ENCODE results near the gene FAM209B. TPM values are rescaled to one million over a fixed set of nuclear protein-coding genes. Genes with fewer than 3 reads are reported as not detected.

Gene FAM209B
- total and polyA plus RNA-seq, 2 donors (not counting 1 experiment from before 2014, with no cell fraction given): 1.9 to 2.0 TPM

DNA sequence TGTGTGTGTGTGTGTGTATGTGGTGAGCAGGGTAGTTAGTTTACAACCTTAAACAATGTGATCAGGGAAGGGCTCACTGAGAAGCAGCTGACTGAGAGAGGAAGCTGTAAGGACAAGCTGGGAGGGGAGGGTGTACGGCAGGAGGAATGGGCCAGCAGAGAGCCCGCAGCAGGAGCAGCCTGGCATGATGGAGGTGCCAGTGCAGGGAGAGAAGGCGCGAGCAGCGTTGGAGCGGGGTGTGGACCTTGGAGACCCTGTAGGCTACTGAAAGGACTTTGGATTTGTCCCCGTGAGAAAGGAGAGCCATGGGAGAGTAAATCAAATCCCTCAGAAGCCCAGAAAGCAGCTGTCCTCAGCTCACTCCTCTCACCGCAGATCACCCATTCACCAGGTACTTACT, 18.5 kb downstream of the FAM209B start:
- Histone ChIP-seq H3K4me2 (replicated peaks; ENCODE audit: low read depth, low read length, poor library complexity, severe bottlenecking) (no peak overlapping the region), H3K4me3 (ENCODE audit: control extremely low read depth in 1 of 5, extremely low read depth in 1 of 5, insufficient read depth in 1 of 5, low read depth in 2 of 5, low read length in 4 of 5) (no peak overlapping the region), H3K79me2 (ENCODE audit: control insufficient read depth, insufficient read depth, low read length) (no peaks in the 10 kb centered on the region), H4K20me1 (ENCODE audit: control insufficient read depth, insufficient read depth, low read length, poor library complexity, severe bottlenecking) (no peaks in the 10 kb centered on the region), H3K9ac (ENCODE audit: low read length) (no peak overlapping the region), H3K27ac (ENCODE audit: low read length in 2 of 2) (no peak overlapping the region), H3K4me1 (ENCODE audit: control insufficient read depth in 2 of 2, insufficient read depth in 2 of 2, low read length in 2 of 2) (peaks cover 0 to 6% of the 10 kb centered on the region in 2 donors), H3K27me3 (replicated peaks in 1 of 4; ENCODE audit: control extremely low read depth in 1 of 4, control insufficient read depth in 3 of 4, insufficient read depth in 4 of 4, low read length in 3 of 4) (no peaks in the 10 kb centered on the region), H2AFZ (ENCODE audit: insufficient read depth, low read depth, low read length, poor library complexity, severe bottlenecking) (no peak overlapping the region), H3K9me3 (ENCODE audit: control extremely low read depth in 1 of 3, control insufficient read depth in 2 of 3, insufficient read depth in 1 of 3, low read length in 2 of 3) (no peaks in the 10 kb centered on the region), H3K36me3 (replicated peaks in 1 of 2; ENCODE audit: control extremely low read depth in 1 of 2, control insufficient read depth in 1 of 2, extremely low read depth in 1 of 2, insufficient read depth in 2 of 2, low read length in 1 of 2) (no peaks in the 10 kb centered on the region)
- Mint-ChIP-seq H3K27ac (no peak overlapping the region), H3K9me3 (ENCODE audit: insufficient read depth) (no peaks in the 10 kb centered on the region), H3K27me3 (no peaks in the 10 kb centered on the region), H3K4me1 (peaks cover 8% of the 10 kb centered on the region), H3K4me3 (no peak overlapping the region)
- CTCF ChIA-PET: interaction anchor here (0.7 to 2.7 kb wide), 8 partner anchors 11 to 1660 kb away, joined by 3 to 17 read pairs (median 6); no protein-coding TSS in a partner anchor
- TF ChIP-seq, protein P1, sequence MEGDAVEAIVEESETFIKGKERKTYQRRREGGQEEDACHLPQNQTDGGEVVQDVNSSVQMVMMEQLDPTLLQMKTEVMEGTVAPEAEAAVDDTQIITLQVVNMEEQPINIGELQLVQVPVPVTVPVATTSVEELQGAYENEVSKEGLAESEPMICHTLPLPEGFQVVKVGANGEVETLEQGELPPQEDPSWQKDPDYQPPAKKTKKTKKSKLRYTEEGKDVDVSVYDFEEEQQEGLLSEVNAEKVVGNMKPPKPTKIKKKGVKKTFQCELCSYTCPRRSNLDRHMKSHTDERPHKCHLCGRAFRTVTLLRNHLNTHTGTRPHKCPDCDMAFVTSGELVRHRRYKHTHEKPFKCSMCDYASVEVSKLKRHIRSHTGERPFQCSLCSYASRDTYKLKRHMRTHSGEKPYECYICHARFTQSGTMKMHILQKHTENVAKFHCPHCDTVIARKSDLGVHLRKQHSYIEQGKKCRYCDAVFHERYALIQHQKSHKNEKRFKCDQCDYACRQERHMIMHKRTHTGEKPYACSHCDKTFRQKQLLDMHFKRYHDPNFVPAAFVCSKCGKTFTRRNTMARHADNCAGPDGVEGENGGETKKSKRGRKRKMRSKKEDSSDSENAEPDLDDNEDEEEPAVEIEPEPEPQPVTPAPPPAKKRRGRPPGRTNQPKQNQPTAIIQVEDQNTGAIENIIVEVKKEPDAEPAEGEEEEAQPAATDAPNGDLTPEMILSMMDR (IDR thresholded peaks at IDR 0.05): no peak
- TF ChIP-seq EZH2 (IDR thresholded peaks at IDR 0.05; ENCODE audit: borderline replicate concordance, insufficient read depth, low read depth, low read length, poor library complexity, severe bottlenecking): no peak
- intact Hi-C loops (cut with micrococcal nuclease): no loop called here
- no peak for DNase-seq
- no peak for ATAC-seq (ENCODE audit: low read depth)
- 96% methylated on average over 6 of the region's 8 CpGs for WGBS (ENCODE audit: insufficient coverage)
- POLR2A ChIA-PET: no interaction called here

DNA sequence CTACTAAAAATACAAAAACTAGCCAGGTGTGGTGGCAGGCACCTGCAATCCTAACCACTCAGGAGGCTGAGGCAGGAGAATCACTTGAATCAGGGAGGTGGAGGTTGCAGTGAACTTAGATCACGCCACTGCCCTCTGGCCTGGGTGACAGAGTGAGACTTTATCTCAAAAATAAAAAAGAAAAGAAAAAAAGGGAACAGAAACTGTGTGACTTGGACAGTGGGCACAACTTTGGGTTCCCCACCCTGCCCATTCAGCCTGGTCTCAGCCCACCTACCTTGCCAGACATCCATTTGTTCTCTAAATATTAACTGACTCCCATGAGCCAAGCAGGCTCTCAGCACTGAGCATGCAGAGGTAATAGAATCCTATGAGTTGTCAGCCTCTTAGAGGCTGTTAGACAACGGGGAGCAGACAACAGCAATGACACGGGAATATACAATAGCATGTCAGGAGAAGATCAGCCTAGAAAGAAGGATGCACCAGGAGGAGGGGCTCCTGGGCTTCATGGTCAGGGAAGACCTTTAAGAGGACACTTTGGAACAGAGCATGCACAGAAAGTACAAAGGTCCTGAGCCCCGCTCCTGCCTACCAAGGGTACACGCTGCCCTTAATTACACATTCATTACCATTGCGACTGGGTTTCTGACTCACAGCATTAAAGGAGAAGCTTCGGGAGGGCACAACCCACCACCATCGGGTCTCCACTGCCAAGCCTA, 20.0 kb downstream of the FAM209B start:
- Histone ChIP-seq H3K9ac (ENCODE audit: low read length) (no peak overlapping the region), H3K27ac (ENCODE audit: low read length in 2 of 2) (no peak overlapping the region), H4K20me1 (ENCODE audit: control insufficient read depth, insufficient read depth, low read length, poor library complexity, severe bottlenecking) (no peaks in the 10 kb centered on the region), H3K4me2 (replicated peaks; ENCODE audit: low read depth, low read length, poor library complexity, severe bottlenecking) (no peak overlapping the region), H2AFZ (ENCODE audit: insufficient read depth, low read depth, low read length, poor library complexity, severe bottlenecking) (no peak overlapping the region), H3K4me3 (ENCODE audit: control extremely low read depth in 1 of 5, extremely low read depth in 1 of 5, insufficient read depth in 1 of 5, low read depth in 2 of 5, low read length in 4 of 5) (no peak overlapping the region), H3K4me1 (ENCODE audit: control insufficient read depth in 2 of 2, insufficient read depth in 2 of 2, low read length in 2 of 2) (peaks cover 0 to 6% of the 10 kb centered on the region in 2 donors), H3K36me3 (replicated peaks in 1 of 2; ENCODE audit: control extremely low read depth in 1 of 2, control insufficient read depth in 1 of 2, extremely low read depth in 1 of 2, insufficient read depth in 2 of 2, low read length in 1 of 2) (no peaks in the 10 kb centered on the region), H3K9me3 (ENCODE audit: control extremely low read depth in 1 of 3, control insufficient read depth in 2 of 3, insufficient read depth in 1 of 3, low read length in 2 of 3) (no peaks in the 10 kb centered on the region), H3K27me3 (replicated peaks in 1 of 4; ENCODE audit: control extremely low read depth in 1 of 4, control insufficient read depth in 3 of 4, insufficient read depth in 4 of 4, low read length in 3 of 4) (no peaks in the 10 kb centered on the region), H3K79me2 (ENCODE audit: control insufficient read depth, insufficient read depth, low read length) (no peaks in the 10 kb centered on the region)
- ATAC-seq (ENCODE audit: low read depth) (no peak), DNase-seq (no peak)
- Mint-ChIP-seq H3K27me3 (no peaks in the 10 kb centered on the region), H3K27ac (no peak overlapping the region), H3K9me3 (ENCODE audit: insufficient read depth) (no peaks in the 10 kb centered on the region), H3K4me1 (peaks cover 8% of the 10 kb centered on the region), H3K4me3 (no peak overlapping the region)
- intact Hi-C loops (cut with micrococcal nuclease): no loop called here
- POLR2A ChIA-PET: no interaction called here
- WGBS (ENCODE audit: insufficient coverage): 82% methylated on average over 2 of the region's 8 CpGs
- TF ChIP-seq, protein P1 (IDR thresholded peaks at IDR 0.05): no peak
- TF ChIP-seq EZH2 (IDR thresholded peaks at IDR 0.05; ENCODE audit: borderline replicate concordance, insufficient read depth, low read depth, low read length, poor library complexity, severe bottlenecking): no peak
- CTCF ChIA-PET: no interaction called here

Measured in B cell (primary cell).